KMS-11 (cell line): ENCODE data around the gene MEX3C.
A peak's percentile ranks its signal among the peaks of the same experiment; 100 is the strongest.

Experiments
- H2AFZ ChIP-seq: fragments of 200-600 bp; sonication (generic); 2 replicates; pipeline ENCODE4 v1.6.1; 2016; ENCODE audit warnings: antibody characterized with exemption, mixed run types, low read depth
- H3K27ac ChIP-seq: fragments of 200-600 bp; sonication (generic); 2 replicates; pipeline ENCODE4 v1.6.1; 2016; ENCODE audit warnings: mild to moderate bottlenecking, mixed run types
- H3K27me3 ChIP-seq: fragments of 200-600 bp; sonication (generic); 2 replicates; pipeline ENCODE4 v1.6.1; 2017; ENCODE audit warnings: mild to moderate bottlenecking, low read depth, mixed run types, moderate library complexity; ENCODE audit not compliant: insufficient read depth
- H3K36me3 ChIP-seq: fragments of 200-600 bp; sonication (generic); 2 replicates; pipeline ENCODE4 v1.6.1; 2017; ENCODE audit warnings: mild to moderate bottlenecking, mixed run types; ENCODE audit not compliant: insufficient read depth
- H3K4me1 ChIP-seq: fragments of 200-600 bp; sonication (generic); 2 replicates; pipeline ENCODE4 v1.6.1; 2016; ENCODE audit warnings: mild to moderate bottlenecking, low read depth, mixed run types; ENCODE audit not compliant: poor library complexity, severe bottlenecking
- H3K4me2 ChIP-seq: fragments of 200-600 bp; sonication (generic); 2 replicates; pipeline ENCODE4 v1.7.0; 2016; ENCODE audit warnings: mild to moderate bottlenecking, mixed run types
- H3K4me3 ChIP-seq: fragments of 200-600 bp; sonication (generic); IDR thresholded peaks from 2 replicates; pipeline ENCODE4 v1.6.1; 2017; ENCODE audit warnings: low read depth, low read length, mixed read lengths; ENCODE audit not compliant: insufficient read depth
- H3K79me2 ChIP-seq: fragments of 200-600 bp; sonication (generic); 2 replicates; pipeline ENCODE4 v1.6.1; 2016; ENCODE audit warnings: low read depth, mixed run types; ENCODE audit not compliant: insufficient read depth
- H3K9ac ChIP-seq: fragments of 200-600 bp; sonication (generic); 2 replicates; pipeline ENCODE4 v1.6.1; 2016; ENCODE audit warnings: mild to moderate bottlenecking, mixed run types
- H4K20me1 ChIP-seq: fragments of 200-600 bp; sonication (generic); 2 replicates; pipeline ENCODE4 v1.6.1; 2016; ENCODE audit warnings: mild to moderate bottlenecking, mixed run types; ENCODE audit not compliant: insufficient read depth
- CTCF ChIP-seq: fragments of 200-600 bp; sonication (generic); conservative IDR thresholded peaks from 2 replicates; pipeline ENCODE4 v1.6.1; 2017; ENCODE audit warnings: low read depth, mild to moderate bottlenecking, antibody characterized with exemption, low read length, moderate library complexity, mixed read lengths

The MEX3C gene

GRCh38 chr18:51165296-51165695, 32.2 kb downstream of the MEX3C start:
- peak overlapping the region; percentile 78 for H3K27ac ChIP-seq
- no peaks in the 10 kb centered on the region for H3K27me3 ChIP-seq
- no peaks in the 10 kb centered on the region for H4K20me1 ChIP-seq
- H2AFZ ChIP-seq, result no peak overlapping the region; the same call in 1 of the 2 replicates
- no peaks in the 10 kb centered on the region for H3K36me3 ChIP-seq
- H3K79me2 ChIP-seq, result no peaks in the 10 kb centered on the region; the same call in 1 of the 2 replicates
- H3K4me2 ChIP-seq, result peak overlapping the region; percentile 66; the same call in 1 of the 2 replicates
- TF ChIP-seq CTCF, result no peak
- peaks cover 83% of the 10 kb centered on the region for H3K4me1 ChIP-seq
- no peak overlapping the region for H3K4me3 ChIP-seq
- peak overlapping the region; percentile 19; the same call in 1 of the 2 replicates for H3K9ac ChIP-seq

DNA sequence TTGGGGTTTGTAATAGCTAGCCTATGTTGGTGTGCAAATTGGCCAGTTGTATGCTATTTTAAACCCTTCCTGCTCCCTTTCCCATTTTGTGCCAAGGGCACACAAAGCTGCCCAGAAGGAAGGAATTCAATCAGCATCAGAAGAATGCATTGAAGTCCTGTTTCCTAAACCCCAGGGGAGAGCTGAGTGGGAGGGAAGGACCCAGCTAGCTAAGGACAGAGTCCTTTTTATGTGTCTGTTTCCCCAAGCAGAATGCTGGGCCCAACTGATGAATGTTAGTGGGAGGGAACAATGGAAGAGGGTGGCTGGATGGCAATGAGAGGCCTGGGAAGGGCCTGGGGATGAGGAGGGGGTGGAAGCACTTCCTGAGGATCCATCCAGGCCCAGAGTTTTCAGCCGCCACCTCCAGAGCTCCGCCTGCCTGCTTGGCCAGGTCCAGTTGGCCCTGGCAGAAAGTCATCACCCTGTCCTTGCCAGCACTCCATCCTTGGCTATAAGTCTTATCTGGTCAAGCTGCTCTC, 32.7 kb downstream of the MEX3C start:
- no peaks in the 10 kb centered on the region for H3K27me3 ChIP-seq
- H3K9ac ChIP-seq, result peak overlapping the region; percentile 19; the same call in 1 of the 2 replicates
- no peaks in the 10 kb centered on the region; the same call in 1 of the 2 replicates for H3K79me2 ChIP-seq
- H3K4me2 ChIP-seq, result peak overlapping the region; percentile 66; the same call in 1 of the 2 replicates
- H4K20me1 ChIP-seq, result no peaks in the 10 kb centered on the region
- H3K4me1 ChIP-seq, result peaks cover 78% of the 10 kb centered on the region
- TF ChIP-seq CTCF, result no peak
- no peak overlapping the region for H3K4me3 ChIP-seq
- H2AFZ ChIP-seq, result no peak overlapping the region; the same call in 1 of the 2 replicates
- H3K36me3 ChIP-seq, result no peaks in the 10 kb centered on the region
- peak overlapping the region; percentile 78 for H3K27ac ChIP-seq

GRCh38 chr18:51164342-51164741, 33.1 kb downstream of the MEX3C start:
- Histone ChIP-seq H3K27me3 (no peaks in the 10 kb centered on the region), H3K36me3 (no peaks in the 10 kb centered on the region), H3K27ac (peak overlapping the region; percentile 78), H3K4me3 (no peak overlapping the region), H3K4me2 (peak overlapping the region; percentile 66; the same call in 1 of the 2 replicates), H3K9ac (peak overlapping the region; percentile 19; the same call in 1 of the 2 replicates), H3K79me2 (no peaks in the 10 kb centered on the region), H2AFZ (peak overlapping the region; percentile 8; the same call in 1 of the 2 replicates), H3K4me1 (peaks cover 74% of the 10 kb centered on the region), H4K20me1 (no peaks in the 10 kb centered on the region)
- peak; percentile 37; the same call in 1 of the 2 replicates for TF ChIP-seq CTCF

DNA sequence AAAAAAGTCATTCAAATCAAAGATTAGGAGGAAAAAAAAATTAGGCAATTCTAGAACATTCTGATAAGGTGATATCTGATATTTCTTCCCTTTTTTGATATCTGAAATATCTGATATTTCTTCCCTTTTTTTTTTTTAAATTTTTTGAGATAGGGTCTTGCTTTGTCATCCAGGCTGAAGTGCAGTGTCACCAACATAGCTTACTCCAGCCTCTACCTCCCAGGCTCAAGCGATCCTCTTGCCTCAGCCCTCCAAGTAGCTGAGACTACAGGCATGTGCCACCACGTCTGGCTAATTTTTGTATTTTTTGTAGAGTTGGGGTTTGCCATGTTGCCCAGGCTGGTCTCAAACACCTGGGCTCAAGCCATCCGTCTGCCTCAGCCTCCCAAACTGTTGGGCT, 33.9 kb downstream of the MEX3C start:
- H4K20me1 ChIP-seq, result no peaks in the 10 kb centered on the region
- peak overlapping the region; percentile 78 for H3K27ac ChIP-seq
- H3K36me3 ChIP-seq, result no peaks in the 10 kb centered on the region
- H3K4me3 ChIP-seq, result no peak overlapping the region
- H3K4me1 ChIP-seq, result peaks cover 72% of the 10 kb centered on the region
- H3K4me2 ChIP-seq, result peak overlapping the region; percentile 66
- peak overlapping the region; percentile 8; the same call in 1 of the 2 replicates for H2AFZ ChIP-seq
- no peak for TF ChIP-seq CTCF
- H3K9ac ChIP-seq, result peak overlapping the region; percentile 19; the same call in 1 of the 2 replicates
- H3K27me3 ChIP-seq, result no peaks in the 10 kb centered on the region
- no peaks in the 10 kb centered on the region for H3K79me2 ChIP-seq
